Measurements from ENCODE around the gene REV3L. TPM values are rescaled to one million over a fixed set of nuclear protein-coding genes. Genes with fewer than 3 reads are reported as not detected.

Gene REV3L
- total RNA-seq, 1 experiment from 2014 or later = 23.1 TPM

GRCh38 chr6:111471533-111471932 lies 11.5 kb downstream of the REV3L start:
- DNase-seq (ENCODE audit: low read depth) = no peak

GRCh38 chr6:111470991-111471390 lies 12.0 kb downstream of the REV3L start:
- DNase-seq (ENCODE audit: low read depth) = no peak

GRCh38 chr6:111469543-111469942 lies 13.5 kb downstream of the REV3L start:
- DNase-seq (ENCODE audit: low read depth) = no peak

GRCh38 chr6:111468329-111469012 lies 14.5 kb downstream of the REV3L start:
- peak; percentile 85 for DNase-seq (ENCODE audit: low read depth)

- DNase-seq (ENCODE audit: low read depth) = no peak
These were observed 18.8 kb downstream of the REV3L start for GRCh38 chr6:111464184-111464583.

- peak; percentile 57 for DNase-seq (ENCODE audit: low read depth)
These were observed 20.1 kb downstream of the REV3L start for GRCh38 chr6:111462770-111463391.

- peak; percentile 17 for DNase-seq (ENCODE audit: low read depth)
These were observed 21.2 kb downstream of the REV3L start for GRCh38 chr6:111461860-111462259.

- DNase-seq (ENCODE audit: low read depth) = no peak
These were observed 24.3 kb downstream of the REV3L start for GRCh38 chr6:111458670-111459232.

- DNase-seq (ENCODE audit: low read depth) = peak; percentile 31
These were observed 26.8 kb downstream of the REV3L start for GRCh38 chr6:111456208-111456607.

- DNase-seq (ENCODE audit: low read depth) = no peak
These were observed 32.4 kb downstream of the REV3L start for GRCh38 chr6:111450636-111451035.

GRCh38 chr6:111450087-111450486 lies 32.9 kb downstream of the REV3L start:
- DNase-seq (ENCODE audit: low read depth) = no peak

- no peak for DNase-seq (ENCODE audit: low read depth)
These were observed 33.9 kb downstream of the REV3L start for GRCh38 chr6:111449129-111449528.

- no peak for DNase-seq (ENCODE audit: low read depth)
These were observed 36.0 kb downstream of the REV3L start for GRCh38 chr6:111447051-111447450.

- no peak for DNase-seq (ENCODE audit: low read depth)
These were observed 37.2 kb downstream of the REV3L start for GRCh38 chr6:111445861-111446267.

GRCh38 chr6:111444794-111445193 lies 38.2 kb downstream of the REV3L start:
- DNase-seq (ENCODE audit: low read depth) = no peak

GRCh38 chr6:111441678-111442243 lies 41.3 kb downstream of the REV3L start:
- DNase-seq (ENCODE audit: low read depth) = no peak

- DNase-seq (ENCODE audit: low read depth) = no peak
These were observed 43.8 kb downstream of the REV3L start for GRCh38 chr6:111439171-111439570.

- no peak for DNase-seq (ENCODE audit: low read depth)
These were observed 45.4 kb downstream of the REV3L start for GRCh38 chr6:111437573-111437972.

GRCh38 chr6:111432511-111432910 lies 50.5 kb downstream of the REV3L start:
- no peak for DNase-seq (ENCODE audit: low read depth)

- no peak for DNase-seq (ENCODE audit: low read depth)
These were observed 52.2 kb downstream of the REV3L start for GRCh38 chr6:111430605-111431376.

- no peak for DNase-seq (ENCODE audit: low read depth)
These were observed 53.4 kb downstream of the REV3L start for GRCh38 chr6:111429571-111429970.

- no peak for DNase-seq (ENCODE audit: low read depth)
These were observed 54.2 kb downstream of the REV3L start for GRCh38 chr6:111428811-111429210.
